Limb (tissue), 2 donors: ENCODE data around the gene TSFM.

ENCODE experiments used
- DNase-seq, 2 donors: peaks; one replicate each; pipeline ENCODE4 v3.0.0-alpha.2; 2016; ENCODE audit errors: extremely low spot score in 2 of 2

The TSFM gene

DNA sequence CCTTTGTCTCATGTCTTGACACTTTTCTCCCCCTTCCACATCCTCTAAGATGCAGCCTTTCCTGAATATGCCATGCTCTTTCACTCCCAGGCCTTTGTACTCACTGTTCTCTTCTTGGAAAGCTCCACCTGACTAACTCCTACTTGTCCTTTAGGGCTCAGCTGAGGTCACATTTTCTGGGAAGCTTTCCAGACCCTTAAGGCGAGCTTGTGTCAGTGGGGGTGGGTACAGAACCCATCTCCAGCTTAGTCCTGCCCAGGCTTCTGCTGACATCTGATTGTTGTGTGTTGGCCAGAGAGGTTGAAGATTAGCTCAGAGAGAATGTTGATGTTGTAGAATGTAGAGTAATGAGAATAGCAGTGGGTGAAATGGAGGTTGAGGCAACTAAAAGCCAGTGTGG is 2.9 kb upstream of the TSFM start:
- DNase-seq: no peak

GRCh38 chr12:57780284-57780897 is 2.2 kb upstream of the TSFM start:
- DNase-seq: no peak

- no peak for DNase-seq
Measured at GRCh38 chr12:57781244-57781643, 1.3 kb upstream of the TSFM start.

- DNase-seq: no peak
Measured at GRCh38 chr12:57781801-57782200, 786 bp upstream of the TSFM start.

DNA sequence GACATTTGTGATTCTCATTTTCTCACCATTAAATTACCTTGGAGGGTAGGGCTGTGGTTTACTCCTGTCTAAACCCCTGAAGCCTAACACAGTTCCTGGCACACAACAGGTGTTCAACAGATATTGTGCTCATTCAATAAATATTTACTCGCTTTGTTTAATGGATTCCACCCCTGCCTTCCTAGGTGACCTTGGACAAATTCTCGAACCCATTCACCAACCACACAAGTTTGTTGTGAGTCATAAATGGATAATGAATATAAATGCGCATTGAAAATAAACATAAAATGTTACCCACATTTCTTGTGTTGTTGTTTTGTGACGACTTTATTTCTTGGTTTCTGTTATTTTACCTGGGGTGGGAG is 362 bp upstream of the TSFM start:
- no peak for DNase-seq

- DNase-seq: no peak
Measured at GRCh38 chr12:57783466-57783801, 847 bp downstream of the TSFM start.

DNA sequence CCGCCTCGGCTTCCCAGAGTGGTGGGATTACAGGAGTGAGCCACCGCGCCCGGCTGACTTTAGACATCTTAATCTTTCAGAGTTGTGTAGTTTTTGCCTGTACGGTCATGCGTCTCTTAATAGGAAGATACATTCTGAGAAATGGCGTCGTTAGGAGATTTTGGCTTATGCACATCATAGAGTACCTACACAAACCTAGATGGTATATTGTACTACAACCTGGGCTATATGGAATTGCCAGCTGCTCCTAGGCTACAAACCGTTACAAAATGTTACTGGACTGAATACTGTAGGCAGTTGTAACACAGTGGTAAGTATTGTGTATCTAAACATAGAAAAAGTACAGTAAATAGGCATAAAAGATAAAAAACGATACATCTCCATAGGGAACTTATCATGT is 1.3 kb downstream of the TSFM start:
- no peak for DNase-seq

- DNase-seq: no peak
Measured at GRCh38 chr12:57793920-57794319, 11.3 kb downstream of the TSFM start.

- no peak for DNase-seq
Measured at GRCh38 chr12:57795354-57795753, 12.8 kb downstream of the TSFM start.

- no peak for DNase-seq
Measured at GRCh38 chr12:57796996-57797395, 14.4 kb downstream of the TSFM start.

- DNase-seq: no peak
Measured at GRCh38 chr12:57797933-57798332, 15.3 kb downstream of the TSFM start.

DNA sequence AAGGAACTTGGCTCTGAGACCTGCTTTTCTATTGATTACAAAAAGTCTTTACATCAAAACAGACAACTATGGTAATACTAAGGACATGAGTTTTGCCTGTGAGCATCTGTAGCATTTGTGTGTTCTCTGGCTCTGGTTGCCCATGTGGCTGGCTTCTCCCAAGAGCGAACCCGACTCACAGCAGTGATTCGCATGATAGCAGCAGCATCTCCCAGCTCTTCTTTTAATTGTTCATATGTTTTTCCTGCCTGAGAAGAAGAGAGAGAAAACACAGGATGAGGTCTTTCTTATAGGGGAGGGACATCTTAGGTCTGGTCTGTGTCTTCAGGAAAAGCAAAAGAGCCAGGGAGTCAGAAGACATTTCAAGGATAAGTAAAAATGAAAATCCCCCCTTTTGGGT is 18.4 kb downstream of the TSFM start:
- no peak for DNase-seq

GRCh38 chr12:57802607-57803006 is 20.0 kb downstream of the TSFM start:
- no peak for DNase-seq

- DNase-seq: peak in 1 of 2 donors; percentile 54
Measured at GRCh38 chr12:57803319-57803893, 20.8 kb downstream of the TSFM start.

GRCh38 chr12:57806677-57807076 is 24.1 kb downstream of the TSFM start:
- no peak for DNase-seq

GRCh38 chr12:57807285-57807684 is 24.7 kb downstream of the TSFM start:
- DNase-seq: no peak

- no peak for DNase-seq
Measured at GRCh38 chr12:57808351-57808750, 25.8 kb downstream of the TSFM start.

- DNase-seq: no peak
Measured at GRCh38 chr12:57809425-57809824, 26.8 kb downstream of the TSFM start.

DNA sequence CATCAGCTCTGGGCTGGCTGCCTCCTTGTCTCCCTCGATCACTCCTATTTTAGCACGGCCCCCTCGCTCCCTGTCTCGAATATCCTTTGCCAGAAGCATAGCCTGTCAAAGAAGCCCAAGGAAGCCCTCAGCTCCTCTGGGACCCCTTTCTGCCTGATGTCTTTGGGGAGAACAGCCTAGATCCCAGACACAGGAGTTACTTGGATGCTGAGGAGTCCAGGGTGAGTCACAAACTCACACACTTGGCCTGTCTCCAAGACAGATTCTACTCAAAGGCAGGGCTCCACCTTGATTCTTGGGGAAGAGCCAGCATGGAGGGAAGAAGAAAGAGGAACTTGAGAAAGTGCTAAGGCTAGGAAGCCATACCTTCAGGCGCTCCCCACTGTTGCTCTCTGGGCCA is 27.9 kb downstream of the TSFM start:
- DNase-seq: no peak

DNA sequence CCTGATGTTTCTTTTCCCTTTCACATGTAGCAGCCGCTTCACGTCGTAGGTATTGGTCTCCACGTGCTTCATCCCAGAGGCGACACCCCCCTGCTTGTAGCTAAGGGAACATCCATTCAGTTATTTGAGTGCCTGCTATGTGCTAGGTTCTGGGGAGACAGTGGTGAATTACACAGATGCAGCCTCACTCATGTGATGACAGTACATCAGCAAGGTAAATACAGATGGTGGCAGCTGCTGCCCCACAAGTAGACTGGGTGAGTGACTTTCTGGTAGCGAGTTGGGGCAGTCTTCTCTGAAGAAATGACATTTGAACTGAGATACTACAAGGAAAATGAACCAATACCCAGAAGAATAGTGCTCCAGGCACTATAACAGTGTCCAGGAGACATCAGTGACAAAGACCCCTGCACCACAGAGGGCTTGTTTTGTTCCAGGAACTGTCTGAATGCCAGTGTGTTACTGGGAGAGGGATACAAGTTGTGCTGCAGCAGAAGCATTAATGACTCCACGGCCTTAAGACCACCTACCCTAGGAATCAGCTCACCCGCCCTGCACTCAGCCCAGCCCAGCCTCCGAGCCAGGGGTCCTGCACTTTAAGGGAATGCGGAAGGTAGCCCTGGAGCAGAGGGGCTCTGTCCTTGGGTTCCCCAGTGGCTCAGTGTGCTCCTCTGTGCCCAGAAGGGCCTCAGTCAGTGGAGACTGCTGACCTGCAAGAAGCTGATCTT is 28.6 kb downstream of the TSFM start:
- no peak for DNase-seq

DNA sequence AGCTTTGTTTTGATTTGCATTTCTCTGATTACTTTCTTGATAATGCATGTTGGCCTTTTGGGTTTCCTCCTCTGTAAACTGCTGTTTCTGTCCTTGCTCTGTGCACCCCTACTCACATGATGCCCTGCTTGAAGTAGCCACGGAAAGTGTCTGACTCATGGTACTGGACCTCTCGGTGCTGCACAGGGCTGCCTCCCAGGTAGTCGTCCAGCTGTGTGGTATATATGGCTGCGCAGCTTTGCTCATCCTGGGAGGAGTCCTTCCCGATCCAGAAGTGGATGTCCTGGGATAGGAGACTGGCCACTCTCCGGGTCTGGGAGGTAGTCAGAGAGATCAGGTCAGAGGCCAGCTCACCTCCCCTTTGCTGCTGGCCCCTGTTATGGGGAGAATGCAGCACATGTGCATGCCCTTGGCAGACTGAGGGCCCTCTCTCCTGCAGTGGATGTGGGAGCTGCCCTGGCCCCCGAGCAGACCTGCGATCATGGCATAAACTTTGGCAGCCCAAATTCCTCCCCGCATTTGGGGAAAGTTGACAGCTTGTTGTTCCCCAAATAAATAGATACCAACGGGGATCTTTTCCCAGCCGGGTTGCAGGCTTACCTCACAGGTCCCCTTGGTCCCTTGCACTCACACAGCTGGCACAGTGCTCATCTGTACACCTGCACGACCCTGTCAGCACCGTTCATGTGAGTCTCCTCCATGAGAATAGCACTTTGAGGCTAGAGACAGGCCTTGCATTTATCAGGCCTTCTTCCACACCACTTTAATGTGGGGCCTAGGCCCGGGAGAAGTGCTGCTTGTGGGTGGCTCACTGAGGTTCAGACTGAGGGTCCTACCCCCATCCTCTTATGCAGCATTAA is 30.8 kb downstream of the TSFM start:
- DNase-seq: no peak
